Aorta (tissue), 5 donors: ENCODE data around the gene ENO1. TPM values are rescaled to one million over a fixed set of nuclear protein-coding genes. Genes with fewer than 3 reads are reported as not detected.

Experiments
- ATAC-seq: fragments of 200-7000 bp; cut with Tn5 transposase; one replicate; pipeline ENCODE4 v1.9.1; 2022; ENCODE audit warnings: moderate library complexity; ENCODE audit not compliant: low FRiP score
- DNase-seq, 2 donors: peaks; one replicate each; pipeline ENCODE4 v3.0.0-alpha.2; 2020
- H3K27ac ChIP-seq, 2 donors: one replicate each; pipeline ENCODE4 v1.5.1; 2013; ENCODE audit warnings: low read length in 2 of 2, mild to moderate bottlenecking in 2 of 2, moderate library complexity in 2 of 2, control low read depth in 1 of 2, inconsistent platforms in 1 of 2, low read depth in 1 of 2
- H3K27me3 ChIP-seq, 2 donors: one replicate each; pipeline ENCODE4 v1.6.1; 2013; ENCODE audit warnings: control low read depth in 1 of 2, low read length in 1 of 2, mild to moderate bottlenecking in 1 of 2, moderate library complexity in 1 of 2; ENCODE audit not compliant: insufficient read depth in 2 of 2, control insufficient read depth in 1 of 2
- H3K36me3 ChIP-seq, 2 donors: one replicate each; pipeline ENCODE4 v1.6.1; 2013; ENCODE audit warnings: control low read depth in 1 of 2, low read length in 1 of 2, mild to moderate bottlenecking in 1 of 2; ENCODE audit not compliant: insufficient read depth in 2 of 2, control insufficient read depth in 1 of 2
- H3K4me1 ChIP-seq, 2 donors: one replicate each; pipeline ENCODE4 v1.6.1; 2013; ENCODE audit warnings: low read length in 2 of 2, control low read depth in 1 of 2, mild to moderate bottlenecking in 1 of 2, moderate library complexity in 1 of 2; ENCODE audit not compliant: insufficient read depth in 2 of 2, control insufficient read depth in 1 of 2
- H3K4me3 ChIP-seq, 2 donors: one replicate each; pipeline ENCODE4 v1.5.1; 2013; ENCODE audit warnings: low read length in 2 of 2, control low read depth in 1 of 2, mild to moderate bottlenecking in 1 of 2
- H3K9me3 ChIP-seq: one replicate; pipeline ENCODE4 v1.6.1; 2013; ENCODE audit warnings: mild to moderate bottlenecking, low read length; ENCODE audit not compliant: control insufficient read depth
- WGBS, 2 donors: extraction: QIAGEN DNeasy Blood & Tissue Kit; methylation state at CpG; one replicate each; pipeline ENCODE4 v1.1.7; 2013; 5-methylcytosine and 5-hydroxymethylcytosine counted together
- intact Hi-C, 2 donors: fragments of 100-400 bp; cut with DNase I; formaldehyde crosslinking; loops; one replicate each; pipeline versions ENCODE4 v1.14.2 to v1.15.0; 2022
- polyA plus RNA-seq, 2 donors: library from polyadenylated mRNA; stranded (reverse); fragments of 200-250 nt; gene quantifications; one replicate each; pipeline ENCODE4 v1.2.3, GENCODE V29; 2013
- total RNA-seq, 2 donors: library from RNA; stranded (reverse); fragmentation: NEBNext Ultra II Directional; extraction: Animal tissue kit (Norgen Biotek cat#: 25700); gene quantifications; one replicate each; pipeline ENCODE4 v1.2.1, GENCODE V29; 2021
- donor health status: healthy with polysubstance abuse.
- donor health status: Bipolar disorder and iron deficiency.
- donor health status: DM: no; HTN: no; CAD: no.
- donor health status: DM: no; HTN: no; CAD: no.
- donor health status: DM: yes; HTN: yes; CAD: no.

The ENO1 gene
- total and polyA plus RNA-seq, 4 donors: 333 to 688 (median 528) TPM

- Histone ChIP-seq H3K4me3 (no peak overlapping the region), H3K9me3 (no peaks in the 10 kb centered on the region), H3K27ac (no peak overlapping the region), H3K27me3 (no peaks in the 10 kb centered on the region), H3K4me1 (no peaks in the 10 kb centered on the region), H3K36me3 (no peaks in the 10 kb centered on the region)
- intact Hi-C loops: loop anchor here in 1 of 2 donors (5.0 kb wide), 1 partner anchor 292 kb away; no protein-coding TSS in a partner anchor
- ATAC-seq: peak; percentile 95
- 19 to 20% methylated on average over 19 of the region's 19 CpGs for WGBS, 2 donors
- peak; percentile 94 to 96 for DNase-seq
Measured at GRCh38 chr1:8848663-8849386, 29.7 kb downstream of the ENO1 start.

DNA sequence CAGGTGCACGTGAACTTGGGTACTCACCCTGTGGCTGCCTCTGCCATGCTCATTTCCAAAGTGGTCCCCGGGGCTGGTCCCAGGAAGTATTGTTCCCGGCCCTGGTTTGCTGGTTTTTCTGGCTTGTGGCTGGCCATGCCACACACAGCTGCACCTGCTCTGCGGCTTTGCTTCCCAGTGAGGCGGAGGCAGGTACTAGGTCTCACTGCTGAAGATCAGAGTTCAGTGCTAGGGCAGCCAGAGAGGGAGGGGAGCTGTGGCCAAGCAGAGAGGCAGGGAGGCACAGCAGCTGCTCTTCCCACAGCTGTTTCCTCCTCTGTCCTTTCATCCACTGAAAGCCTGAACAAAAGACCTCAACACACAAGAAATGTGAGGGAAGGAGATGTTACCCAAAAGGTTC, 30.5 kb downstream of the ENO1 start:
- WGBS, 2 donors: 73 to 75% methylated on average over 5 of the region's 5 CpGs
- Histone ChIP-seq H3K36me3 (no peaks in the 10 kb centered on the region), H3K4me1 (no peaks in the 10 kb centered on the region), H3K27me3 (no peaks in the 10 kb centered on the region), H3K27ac (no peak overlapping the region), H3K4me3 (no peak overlapping the region), H3K9me3 (no peaks in the 10 kb centered on the region)
- DNase-seq (no peak), ATAC-seq (no peak)
- intact Hi-C loops: loop anchor here in 1 of 2 donors (5.0 kb wide), 1 partner anchor 291 kb away; no protein-coding TSS in a partner anchor

GRCh38 chr1:8846263-8846662, 32.2 kb downstream of the ENO1 start:
- 11 to 15% methylated on average over 4 of the region's 4 CpGs for WGBS, 2 donors
- Histone ChIP-seq H3K36me3 (no peaks in the 10 kb centered on the region), H3K4me3 (no peak overlapping the region), H3K4me1 (no peaks in the 10 kb centered on the region), H3K27ac (no peak overlapping the region), H3K27me3 (no peaks in the 10 kb centered on the region), H3K9me3 (no peaks in the 10 kb centered on the region)
- intact Hi-C loops: loop anchor here in 1 of 2 donors (5.0 kb wide), 1 partner anchor 289 kb away; no protein-coding TSS in a partner anchor
- DNase-seq (no peak), ATAC-seq (no peak)

DNA sequence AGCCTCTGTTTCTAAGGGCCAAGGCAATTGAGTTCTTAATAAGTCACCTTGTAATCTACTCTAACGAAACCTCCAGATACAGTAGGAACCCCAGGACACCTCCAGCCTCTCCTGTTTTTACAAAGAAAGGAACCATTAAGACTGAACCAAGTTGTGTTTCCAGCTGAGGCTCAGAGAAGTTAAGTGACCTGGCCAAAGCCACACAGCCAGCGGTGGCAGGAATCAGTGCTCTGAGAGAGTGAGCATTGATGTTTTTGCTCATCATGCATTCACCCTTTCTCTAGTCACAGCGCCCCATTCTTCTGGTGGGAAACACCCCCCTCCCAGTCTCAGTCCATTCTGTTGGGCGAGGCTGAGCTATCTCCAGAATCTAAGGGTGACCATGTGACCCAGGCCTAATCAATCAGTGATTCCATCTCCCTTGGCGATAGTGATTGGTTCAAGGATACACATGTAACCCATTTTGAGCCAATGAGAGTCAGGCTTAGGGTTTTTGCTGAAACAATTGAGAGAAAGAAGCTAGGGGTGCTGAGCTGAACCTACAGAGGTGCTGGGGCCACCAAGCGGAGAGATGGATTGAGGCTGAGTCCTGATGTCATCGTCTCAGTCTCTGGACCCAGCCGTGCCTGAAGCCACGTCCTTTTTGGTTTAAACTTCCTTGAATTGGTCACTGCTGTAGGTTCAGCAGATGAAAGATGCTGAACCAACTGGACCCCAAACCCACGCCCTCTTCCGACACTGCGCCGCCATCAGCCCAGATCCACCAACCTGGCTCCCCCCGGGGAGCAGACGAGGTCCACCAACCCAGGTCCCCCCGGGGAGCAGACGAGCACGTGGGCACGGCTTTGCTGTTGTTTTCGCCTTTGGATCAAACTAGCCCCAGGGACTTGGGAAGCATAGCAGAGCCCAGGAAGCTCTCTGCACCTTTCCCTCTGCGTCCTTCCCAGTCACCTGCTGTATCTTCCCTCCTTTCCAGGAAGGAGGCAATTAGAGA, 33.1 kb downstream of the ENO1 start:
- ATAC-seq: no peak
- DNase-seq: no peak
- no peak overlapping the region for H3K27ac ChIP-seq
- intact Hi-C loops: loop anchor here in 1 of 2 donors (5.0 kb wide), 1 partner anchor 288 kb away; no protein-coding TSS in a partner anchor
- H3K9me3 ChIP-seq: no peaks in the 10 kb centered on the region
- no peaks in the 10 kb centered on the region for H3K4me1 ChIP-seq
- WGBS, 2 donors: 54 to 59% methylated on average over 21 of the region's 21 CpGs
- no peaks in the 10 kb centered on the region for H3K36me3 ChIP-seq
- no peak overlapping the region for H3K4me3 ChIP-seq
- no peaks in the 10 kb centered on the region for H3K27me3 ChIP-seq

DNA sequence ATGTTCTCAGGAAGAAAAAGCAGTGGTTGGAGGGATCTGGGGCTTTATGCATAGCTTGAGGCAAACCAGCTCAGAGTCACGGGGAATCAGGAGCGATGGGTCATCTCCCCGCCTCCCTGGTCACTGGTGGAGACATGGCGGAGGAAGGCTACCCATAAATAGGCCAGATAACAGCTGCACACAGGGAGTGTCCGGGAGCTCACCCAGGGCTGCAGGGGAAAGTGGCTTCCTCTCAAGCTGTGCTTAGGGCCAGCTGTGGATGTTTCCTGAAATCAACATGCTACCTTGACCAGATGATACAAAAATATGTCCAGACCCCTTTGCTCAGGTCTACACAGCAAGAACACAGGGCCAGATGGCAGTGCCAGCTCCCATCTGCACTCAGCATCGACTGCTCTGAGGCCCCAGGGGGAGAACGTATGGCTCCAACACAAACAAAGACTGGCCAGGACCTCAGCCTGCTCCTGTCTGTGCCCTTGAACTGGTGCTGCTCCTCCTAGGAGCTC, 33.9 kb downstream of the ENO1 start:
- no peak overlapping the region for H3K27ac ChIP-seq
- no peak overlapping the region for H3K4me3 ChIP-seq
- H3K27me3 ChIP-seq: no peaks in the 10 kb centered on the region
- 16 to 19% methylated on average over 7 of the region's 7 CpGs for WGBS, 2 donors
- intact Hi-C loops: loop anchor here in 1 of 2 donors (5.0 kb wide), 1 partner anchor 287 kb away; no protein-coding TSS in a partner anchor
- ATAC-seq: no peak
- H3K9me3 ChIP-seq: no peaks in the 10 kb centered on the region
- H3K36me3 ChIP-seq: no peaks in the 10 kb centered on the region
- no peaks in the 10 kb centered on the region for H3K4me1 ChIP-seq
- DNase-seq: no peak

- Histone ChIP-seq H3K9me3 (no peaks in the 10 kb centered on the region), H3K27me3 (no peaks in the 10 kb centered on the region), H3K4me1 (no peaks in the 10 kb centered on the region), H3K36me3 (no peaks in the 10 kb centered on the region), H3K4me3 (no peak overlapping the region), H3K27ac (no peak overlapping the region)
- WGBS, 2 donors: 92 to 94% methylated on average over 3 of the region's 3 CpGs
- no peak for DNase-seq
- no peak for ATAC-seq
- intact Hi-C loops: no loop called here
Measured at GRCh38 chr1:8841395-8841794, 37.1 kb downstream of the ENO1 start.

GRCh38 chr1:8839990-8840389, 38.5 kb downstream of the ENO1 start:
- intact Hi-C loops: no loop called here
- no peak for ATAC-seq
- WGBS, 2 donors: 97% methylated on average over 7 of the region's 7 CpGs

GRCh38 chr1:8835941-8836643, 42.4 kb downstream of the ENO1 start:
- H3K27ac ChIP-seq: no peak overlapping the region
- intact Hi-C loops: no loop called here
- ATAC-seq (no peak), DNase-seq (peak in 1 of 2 donors; percentile 22)
- H3K9me3 ChIP-seq: no peaks in the 10 kb centered on the region
- 54 to 65% methylated on average over 14 of the region's 14 CpGs for WGBS, 2 donors
- H3K4me1 ChIP-seq: no peaks in the 10 kb centered on the region
- no peaks in the 10 kb centered on the region for H3K36me3 ChIP-seq
- no peaks in the 10 kb centered on the region for H3K27me3 ChIP-seq
- no peak overlapping the region for H3K4me3 ChIP-seq

More at GRCh38 chr1:8839990-8840389, 38.5 kb downstream of the ENO1 start:
- Histone ChIP-seq H3K36me3 (no peaks in the 10 kb centered on the region), H3K27me3 (no peaks in the 10 kb centered on the region), H3K27ac (no peak overlapping the region), H3K4me3 (no peak overlapping the region), H3K4me1 (no peaks in the 10 kb centered on the region), H3K9me3 (no peaks in the 10 kb centered on the region)
- peak in 1 of 2 donors; percentile 6 for DNase-seq
